Endothelial cell (in vitro differentiated cells): Measurements from ENCODE around the gene HMGA1. TPM values are rescaled to one million over a fixed set of nuclear protein-coding genes. Genes with fewer than 3 reads are reported as not detected.

Source experiments
- DNase-seq: peaks from one replicate; pipeline ENCODE4 v3.0.0; 2021; ENCODE audit warnings: low spot score
- H3K27ac Mint-ChIP-seq: one replicate; pipeline ENCODE4 v1.8.0; 2021; ENCODE audit warnings: mixed read lengths, inconsistent platforms; ENCODE audit not compliant: unreplicated experiment
- H3K27me3 Mint-ChIP-seq: one replicate; pipeline ENCODE4 v1.8.0; 2021; ENCODE audit warnings: mild to moderate bottlenecking, moderate library complexity, mixed read lengths, inconsistent platforms; ENCODE audit not compliant: unreplicated experiment
- H3K36me3 Mint-ChIP-seq: one replicate; pipeline ENCODE4 v1.8.0; 2021; ENCODE audit warnings: mild to moderate bottlenecking, low read depth, mixed read lengths, inconsistent platforms; ENCODE audit not compliant: unreplicated experiment
- H3K4me1 Mint-ChIP-seq: one replicate; pipeline ENCODE4 v1.8.0; 2021; ENCODE audit warnings: mild to moderate bottlenecking, mixed read lengths, inconsistent platforms; ENCODE audit not compliant: unreplicated experiment
- H3K4me3 Mint-ChIP-seq: one replicate; pipeline ENCODE4 v1.8.0; 2021; ENCODE audit warnings: mild to moderate bottlenecking, mixed read lengths, inconsistent platforms; ENCODE audit not compliant: unreplicated experiment
- H3K9me3 Mint-ChIP-seq: one replicate; pipeline ENCODE4 v1.8.0; 2021; ENCODE audit warnings: mixed read lengths, inconsistent platforms; ENCODE audit not compliant: unreplicated experiment
- CTCF ChIP-seq: fragments of 200-600 bp; sonication (generic); IDR thresholded peaks from one replicate; pipeline ENCODE4 v1.5.0; 2021; ENCODE audit warnings: antibody characterized with exemption; ENCODE audit not compliant: unreplicated experiment
- total RNA-seq: library from RNA; stranded (reverse); fragmentation: NEBNext Ultra II Directional; extraction: Animal tissue kit (Norgen Biotek cat#: 25700); gene quantifications from one replicate; pipeline ENCODE4 v1.2.1, GENCODE V29; 2021; ENCODE audit not compliant: unreplicated experiment

Gene HMGA1
- total RNA-seq, 1 donor from 2014 or later = 528 TPM

- H3K9me3 Mint-ChIP-seq = no peaks in the 10 kb centered on the region
- H3K4me1 Mint-ChIP-seq = peaks cover 12% of the 10 kb centered on the region
- H3K27me3 Mint-ChIP-seq = peaks cover 7% of the 10 kb centered on the region
- H3K4me3 Mint-ChIP-seq = peak overlapping the region; percentile 47
- peak; percentile 66 for DNase-seq
- no peak for TF ChIP-seq CTCF
- H3K36me3 Mint-ChIP-seq = peaks cover 21% of the 10 kb centered on the region
- H3K27ac Mint-ChIP-seq = no peak overlapping the region
Observed at GRCh38 chr6:34246563-34247391, 10.1 kb downstream of the HMGA1 start.

GRCh38 chr6:34247481-34248197 is 11.0 kb downstream of the HMGA1 start:
- DNase-seq = no peak
- H3K9me3 Mint-ChIP-seq = no peaks in the 10 kb centered on the region
- H3K4me3 Mint-ChIP-seq = peak overlapping the region; percentile 94
- H3K27me3 Mint-ChIP-seq = peaks cover 7% of the 10 kb centered on the region
- no peak for TF ChIP-seq CTCF
- peak overlapping the region; percentile 48 for H3K27ac Mint-ChIP-seq
- peaks cover 16% of the 10 kb centered on the region for H3K4me1 Mint-ChIP-seq
- peaks cover 12% of the 10 kb centered on the region for H3K36me3 Mint-ChIP-seq

- H3K4me3 Mint-ChIP-seq = peak overlapping the region; percentile 94
- no peak for DNase-seq
- TF ChIP-seq CTCF = no peak
- H3K9me3 Mint-ChIP-seq = no peaks in the 10 kb centered on the region
- peak overlapping the region; percentile 48 for H3K27ac Mint-ChIP-seq
- H3K36me3 Mint-ChIP-seq = peaks cover 10% of the 10 kb centered on the region
- peaks cover 7% of the 10 kb centered on the region for H3K27me3 Mint-ChIP-seq
- peaks cover 15% of the 10 kb centered on the region for H3K4me1 Mint-ChIP-seq
Observed at GRCh38 chr6:34248198-34248726, 11.6 kb downstream of the HMGA1 start.

- peaks cover 6% of the 10 kb centered on the region for H3K36me3 Mint-ChIP-seq
- peak; percentile 95 for TF ChIP-seq CTCF
- H3K4me1 Mint-ChIP-seq = peaks cover 15% of the 10 kb centered on the region
- no peaks in the 10 kb centered on the region for H3K9me3 Mint-ChIP-seq
- peaks cover 9% of the 10 kb centered on the region for H3K27me3 Mint-ChIP-seq
- H3K27ac Mint-ChIP-seq = peak within 1 kb of the TSS; percentile 84
- peak within 1 kb of the TSS; percentile 94 for H3K4me3 Mint-ChIP-seq
- peak; percentile 99 for DNase-seq
Observed at GRCh38 chr6:34248727-34249468, 12.2 kb downstream of the HMGA1 start, which contains the start of gene SMIM29. Gene SMIM29, minus strand, starts transcription at chr6:34249006. Its CDS starts 1,215 bp downstream, at chr6:34247791.
